ENCODE measurements around the gene PRDM12.

Gene PRDM12

GRCh38 chr9:130731355-130731754 lies 67.0 kb downstream of the PRDM12 start:
- DNase-seq = peak; percentile 93

DNA sequence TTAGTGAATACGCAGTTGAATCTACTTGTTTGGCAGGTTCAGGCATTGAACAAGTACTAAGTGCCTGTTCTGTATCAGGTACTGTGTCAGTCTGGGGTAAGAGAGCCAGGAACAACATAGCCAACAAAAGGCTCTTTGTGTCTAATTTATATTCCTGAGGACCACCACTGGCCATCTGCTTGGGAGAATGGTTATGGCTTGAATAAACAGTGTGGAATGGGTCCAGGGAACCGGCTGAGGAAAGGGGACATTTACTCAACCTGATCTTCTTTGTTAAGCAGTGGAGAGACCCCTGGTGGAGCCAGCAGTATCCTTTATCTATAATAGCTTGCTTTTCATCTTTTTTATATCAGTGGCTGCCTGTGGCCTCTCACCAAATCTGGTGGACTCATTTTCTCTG lies 67.7 kb downstream of the PRDM12 start:
- peak; percentile 99 for DNase-seq

Measured in NCI-H1092 treated with DMSO at 0.1 percent for 48 hours (cell line).